Measurements from ENCODE around the gene CTDSP1.
A peak's percentile ranks its signal among the peaks of the same experiment; 100 is the strongest.

Gene CTDSP1

DNA sequence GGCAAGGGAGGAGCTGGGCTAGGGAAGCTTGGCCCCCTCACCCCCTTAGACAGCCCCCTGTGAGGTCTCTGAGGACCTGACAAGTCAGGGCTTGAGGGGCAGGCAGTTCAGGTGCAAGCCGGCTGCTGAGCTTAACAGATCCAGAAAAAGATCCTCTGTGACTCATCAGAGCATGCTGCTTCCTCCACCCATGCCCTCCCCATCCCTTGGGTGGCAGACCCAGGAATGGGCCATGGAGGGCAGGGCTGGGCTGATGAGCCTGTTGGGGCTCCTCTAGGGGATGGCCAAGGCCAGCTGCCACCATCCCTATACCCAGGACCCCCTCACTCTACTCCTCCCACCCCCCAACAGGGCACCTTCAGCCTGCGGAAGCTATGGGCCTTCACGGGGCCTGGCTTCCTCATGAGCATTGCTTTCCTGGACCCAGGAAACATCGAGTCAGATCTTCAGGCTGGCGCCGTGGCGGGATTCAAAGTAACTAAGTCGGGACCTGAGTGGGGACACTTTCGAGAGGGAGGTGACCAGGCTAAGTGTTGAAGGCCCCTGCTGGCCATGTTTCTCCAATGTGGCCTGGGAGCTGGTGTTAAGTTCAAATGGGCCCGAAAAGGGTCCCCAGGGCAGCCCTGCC, 15.7 kb upstream of the CTDSP1 start:
- no peak for DNase-seq

GRCh38 chr2:218384975-218385374, 14.7 kb upstream of the CTDSP1 start:
- no peak for DNase-seq

DNA sequence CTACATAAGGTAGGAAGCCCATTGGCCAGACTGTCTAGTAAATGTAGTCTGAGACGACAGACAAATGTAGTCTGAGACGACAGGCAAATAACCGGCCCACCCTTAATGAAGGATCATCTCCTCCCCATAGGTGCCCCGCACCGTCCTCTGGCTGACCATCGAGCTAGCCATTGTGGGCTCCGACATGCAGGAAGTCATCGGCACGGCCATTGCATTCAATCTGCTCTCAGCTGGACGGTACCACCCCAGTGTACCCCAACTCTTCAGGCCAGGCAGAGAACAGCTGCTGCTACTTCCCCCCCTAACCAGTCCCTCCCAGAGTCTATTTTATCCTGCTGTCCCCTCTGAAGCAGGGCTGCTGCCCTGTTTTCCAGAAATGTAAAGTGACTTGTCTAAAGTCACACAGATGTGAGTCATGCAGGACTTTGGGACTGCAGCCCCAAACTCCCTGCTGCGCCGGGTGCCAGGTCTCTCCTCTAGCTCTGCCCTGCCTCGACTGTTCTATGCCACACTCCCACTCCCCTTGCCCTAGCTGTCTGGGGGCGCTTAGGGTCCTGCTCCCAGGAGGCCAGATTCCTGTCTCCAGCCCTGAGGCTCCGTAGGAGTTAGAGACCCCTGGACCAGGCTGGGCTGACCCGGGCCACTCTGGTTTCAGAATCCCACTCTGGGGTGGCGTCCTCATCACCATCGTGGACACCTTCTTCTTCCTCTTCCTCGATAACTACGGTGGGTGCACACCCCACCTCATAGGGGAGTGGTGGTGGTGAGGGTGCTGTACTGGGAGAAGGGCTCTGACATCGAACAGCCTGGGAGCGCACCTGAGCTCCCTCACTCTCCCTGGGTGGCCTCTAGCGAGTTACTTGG, 12.9 kb upstream of the CTDSP1 start:
- no peak for DNase-seq

GRCh38 chr2:218387369-218388194, 12.1 kb upstream of the CTDSP1 start:
- no peak for DNase-seq

DNA sequence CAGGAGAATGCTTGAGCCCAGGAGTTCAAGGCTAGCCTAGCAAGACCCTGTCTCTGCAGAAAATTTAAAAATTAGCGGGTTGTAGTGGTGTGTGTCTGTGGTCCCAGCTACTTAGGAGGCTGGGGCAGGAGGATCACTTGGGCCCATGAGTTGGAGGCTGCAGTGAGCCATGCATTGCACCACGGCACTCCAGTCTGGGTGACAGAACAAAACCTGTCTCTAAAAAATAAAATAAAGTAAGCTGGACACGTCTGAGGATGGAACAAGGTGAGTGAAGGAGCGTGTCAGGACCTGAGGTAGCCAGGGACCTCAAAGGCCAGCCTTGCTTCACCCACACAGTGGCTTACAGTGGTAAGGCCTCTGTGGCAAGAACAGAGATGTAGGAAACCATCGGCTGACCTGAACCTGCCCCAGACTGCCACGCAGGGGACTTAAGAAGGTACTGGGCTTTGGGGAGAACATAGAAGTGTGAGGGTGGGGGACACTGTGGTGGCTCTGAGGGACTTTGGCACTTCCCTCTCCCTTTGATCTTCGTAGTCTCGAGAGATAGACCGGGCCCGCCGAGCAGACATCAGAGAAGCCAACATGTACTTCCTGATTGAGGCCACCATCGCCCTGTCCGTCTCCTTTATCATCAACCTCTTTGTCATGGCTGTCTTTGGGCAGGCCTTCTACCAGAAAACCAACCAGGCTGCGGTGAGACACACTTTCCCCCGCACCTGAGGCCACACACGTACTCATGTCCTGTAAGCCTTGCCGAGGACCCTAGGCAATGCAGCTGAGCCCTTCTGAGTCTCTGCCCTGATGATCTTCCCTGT, 10.1 kb upstream of the CTDSP1 start:
- DNase-seq = no peak

DNA sequence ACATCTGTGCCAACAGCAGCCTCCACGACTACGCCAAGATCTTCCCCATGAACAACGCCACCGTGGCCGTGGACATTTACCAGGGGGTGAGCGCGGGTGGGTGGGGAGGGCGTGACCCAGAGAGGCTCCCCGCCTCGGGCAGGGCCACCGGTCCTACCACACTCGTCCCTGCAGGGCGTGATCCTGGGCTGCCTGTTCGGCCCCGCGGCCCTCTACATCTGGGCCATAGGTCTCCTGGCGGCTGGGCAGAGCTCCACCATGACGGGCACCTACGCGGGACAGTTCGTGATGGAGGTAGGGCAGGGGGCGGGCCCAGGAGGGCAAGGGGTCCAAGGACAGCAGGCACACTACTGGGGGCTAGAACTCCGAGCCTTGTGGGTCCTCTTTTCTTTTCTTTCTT, 8.5 kb upstream of the CTDSP1 start:
- no peak for DNase-seq

GRCh38 chr2:218392459-218392858, 7.2 kb upstream of the CTDSP1 start:
- DNase-seq = no peak

DNA sequence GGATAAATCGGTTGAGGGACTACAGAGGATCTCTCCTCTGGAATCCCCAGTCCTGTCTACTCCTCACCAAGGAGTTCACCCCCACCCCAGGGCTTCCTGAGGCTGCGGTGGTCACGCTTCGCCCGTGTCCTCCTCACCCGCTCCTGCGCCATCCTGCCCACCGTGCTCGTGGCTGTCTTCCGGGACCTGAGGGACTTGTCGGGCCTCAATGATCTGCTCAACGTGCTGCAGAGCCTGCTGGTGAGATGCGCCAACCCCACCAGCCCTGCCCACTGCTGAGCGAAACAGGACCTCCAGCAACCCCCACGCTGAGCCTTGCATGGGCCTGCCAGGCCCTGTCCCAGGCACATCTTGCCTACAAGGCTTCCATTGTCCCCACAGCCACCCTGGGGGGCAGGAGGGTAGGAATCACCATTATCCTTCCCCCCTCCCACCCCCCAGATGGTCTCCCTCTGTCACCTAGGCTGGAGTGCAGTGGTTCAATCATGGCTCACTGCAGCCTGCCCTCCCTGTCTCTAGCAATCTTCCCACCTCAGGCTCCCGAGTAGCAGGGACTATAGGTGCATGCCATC, 6.7 kb upstream of the CTDSP1 start:
- no peak for DNase-seq

GRCh38 chr2:218393750-218394290, 5.8 kb upstream of the CTDSP1 start:
- DNase-seq = no peak

- no peak for DNase-seq
These were observed 5.2 kb upstream of the CTDSP1 start for GRCh38 chr2:218394298-218395089.

DNA sequence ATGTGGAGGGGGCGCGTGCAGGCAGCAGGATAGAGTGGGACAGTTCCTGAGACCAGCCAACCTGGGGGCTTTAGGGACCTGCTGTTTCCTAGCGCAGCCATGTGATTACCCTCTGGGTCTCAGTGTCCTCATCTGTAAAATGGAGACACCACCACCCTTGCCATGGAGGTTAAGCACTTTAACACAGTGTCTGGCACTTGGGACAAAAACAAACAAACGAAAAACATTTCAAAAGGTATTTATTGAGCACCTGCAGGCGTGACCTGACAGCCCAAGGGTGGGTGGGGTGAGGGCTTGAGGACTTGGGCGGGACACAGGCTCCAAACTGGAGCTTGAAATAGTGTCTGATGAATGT, 4.6 kb upstream of the CTDSP1 start:
- no peak for DNase-seq

GRCh38 chr2:218395456-218395825, 4.2 kb upstream of the CTDSP1 start:
- DNase-seq = no peak

- peak; percentile 97 for DNase-seq
These were observed 3.6 kb upstream of the CTDSP1 start for GRCh38 chr2:218395826-218396687.

DNA sequence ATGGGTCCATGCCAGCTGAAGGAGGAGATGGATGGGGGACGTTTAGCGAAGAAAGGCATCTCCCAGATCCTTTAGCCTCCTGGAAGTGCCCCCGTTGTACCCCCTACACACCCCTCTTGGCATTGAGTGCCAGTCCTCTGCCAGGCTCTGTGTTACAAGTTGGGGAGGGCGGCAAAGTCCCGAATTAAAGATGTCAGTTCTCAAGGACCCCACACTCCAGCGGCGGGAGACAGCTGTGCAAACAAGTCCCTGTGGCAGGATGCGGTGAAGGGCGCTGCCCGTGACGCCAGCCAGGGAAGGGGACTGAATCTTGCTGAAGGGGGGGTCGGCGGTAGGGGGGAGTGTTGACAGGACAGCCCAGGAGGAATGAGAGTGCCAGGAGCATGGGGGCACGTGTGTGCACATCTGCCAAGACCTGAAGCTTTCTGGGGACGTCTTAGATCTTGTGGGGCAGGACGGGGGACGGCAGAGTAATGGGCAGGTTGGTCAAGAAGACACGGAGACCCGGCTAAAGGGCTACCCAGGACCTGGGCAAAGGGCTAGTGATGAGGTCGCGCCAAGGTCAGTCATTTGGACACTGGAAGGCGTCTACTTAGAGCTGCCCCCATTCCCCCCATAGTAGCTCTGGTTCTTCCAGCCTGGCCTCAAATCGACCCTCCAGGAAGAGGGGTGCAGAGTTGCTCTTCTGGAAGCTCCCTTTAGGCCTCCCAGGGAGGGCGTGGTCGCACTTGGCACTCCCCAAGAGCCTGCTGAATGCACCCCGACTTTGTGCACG, 2.8 kb upstream of the CTDSP1 start:
- peak; percentile 79 for DNase-seq

DNA sequence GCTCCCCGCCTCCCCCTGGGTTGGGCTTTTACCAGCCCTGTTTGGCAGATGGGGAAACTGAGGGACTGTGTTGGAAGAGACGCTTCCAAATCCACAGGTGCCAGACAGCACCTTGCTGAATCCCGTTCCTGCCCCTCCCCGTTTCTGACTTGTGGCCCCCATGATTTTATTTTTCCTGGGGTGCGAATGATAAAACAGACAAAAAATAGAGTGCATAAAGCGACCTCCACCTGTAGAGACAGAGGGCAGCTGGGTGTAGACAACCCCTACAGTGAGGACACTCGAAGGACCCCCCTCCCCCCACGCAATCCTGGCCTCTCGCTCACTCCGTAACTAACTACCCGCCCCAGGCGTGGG, 2.2 kb upstream of the CTDSP1 start:
- no peak for DNase-seq

DNA sequence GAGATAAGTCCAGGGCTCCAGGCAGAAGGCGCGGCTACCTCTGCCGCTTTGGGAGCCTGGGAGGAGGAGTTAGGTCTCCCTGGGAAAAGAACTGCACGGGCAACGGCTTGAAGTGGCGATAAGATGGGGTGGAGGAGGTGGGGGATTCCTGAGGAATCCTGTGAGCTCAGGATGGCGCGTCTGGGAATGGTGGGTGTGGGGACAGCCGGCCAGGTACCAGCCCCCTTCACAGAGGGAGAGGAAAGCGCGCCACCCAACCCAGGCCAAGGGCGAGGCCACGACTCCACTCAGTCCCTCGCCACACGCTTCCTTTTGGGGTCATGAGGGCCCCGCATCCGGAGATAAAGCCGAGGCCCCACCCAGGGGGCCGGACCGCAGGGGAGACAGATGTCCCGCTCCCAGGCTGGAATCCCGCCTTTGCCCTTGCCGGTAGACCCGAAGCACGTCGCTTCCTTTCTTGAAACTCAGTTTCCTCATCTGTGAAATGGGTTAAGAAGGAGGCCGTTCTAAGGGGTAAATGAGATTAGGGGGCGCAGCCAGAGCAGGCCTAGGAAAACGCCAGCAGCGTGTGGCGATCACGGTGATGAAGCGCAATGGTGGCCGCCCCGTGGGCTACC, 1.7 kb upstream of the CTDSP1 start:
- peak; percentile 61 for DNase-seq

- DNase-seq = peak; percentile 63
These were observed 954 bp upstream of the CTDSP1 start for GRCh38 chr2:218398437-218399390.
